OCI-LY3 (cell line): Measurements from ENCODE around the gene GALNT18.

Source experiments
- H2AFZ ChIP-seq: fragments of 200-600, 300-600 bp; shearing (Covaris generic); 2 replicates; pipeline ENCODE4 v1.6.0; 2014; ENCODE audit warnings: antibody characterized with exemption, low read depth, low read length
- H3K27ac ChIP-seq: fragments of 200-600, 300-600 bp; sonication (generic); 2 replicates; pipeline ENCODE4 v1.5.1; 2014; ENCODE audit warnings: mild to moderate bottlenecking, low read length, moderate library complexity, mixed read lengths
- H3K27me3 ChIP-seq: fragments of 200-600, 300-600 bp; sonication (generic); 2 replicates; pipeline ENCODE4 v1.6.1; 2014; ENCODE audit warnings: low read depth, low read length, mixed read lengths
- H3K36me3 ChIP-seq: fragments of 200-600, 300-600 bp; sonication (generic); replicated peaks from 2 replicates; pipeline ENCODE3; 2014; ENCODE audit warnings: low read depth, low read length, mixed read lengths
- H3K4me1 ChIP-seq: fragments of 300-600, 200-600 bp; sonication (generic); 2 replicates; pipeline ENCODE4 v1.6.1; 2014; ENCODE audit warnings: low read length, mixed read lengths
- H3K4me2 ChIP-seq: fragments of 200-600, 300-600 bp; sonication (generic); 2 replicates; pipeline ENCODE4 v1.6.1; 2014; ENCODE audit warnings: low read length, mixed read lengths
- H3K4me3 ChIP-seq: fragments of 300-600, 200-600 bp; sonication (generic); 2 replicates; pipeline ENCODE4 v1.5.1; 2014; ENCODE audit warnings: antibody characterized with exemption, mild to moderate bottlenecking, low read length, moderate library complexity
- H3K79me2 ChIP-seq: fragments of 300-600, 200-600 bp; shearing (Covaris generic); 2 replicates; pipeline ENCODE4 v1.6.1; 2014; ENCODE audit warnings: mild to moderate bottlenecking, low read length, mixed read lengths
- H3K9ac ChIP-seq: fragments of 300-600, 200-600 bp; shearing (Covaris generic); 2 replicates; pipeline ENCODE4 v1.6.0; 2014; ENCODE audit warnings: mild to moderate bottlenecking, low read length, moderate library complexity
- H3K9me3 ChIP-seq: fragments of 200-600, 300-600 bp; shearing (Covaris generic); 2 replicates; pipeline ENCODE4 v1.6.1; 2014; ENCODE audit warnings: low read length, mixed read lengths; ENCODE audit not compliant: insufficient read depth
- H4K20me1 ChIP-seq: fragments of 200-600, 300-600 bp; sonication (generic); 2 replicates; pipeline ENCODE4 v1.6.1; 2016; ENCODE audit warnings: low read length, mixed read lengths; ENCODE audit not compliant: insufficient read depth
- CTCF ChIP-seq: fragments of 200-600, 300-600 bp; sonication (generic); IDR thresholded peaks from 2 replicates; pipeline ENCODE4 v1.5.1; 2014; ENCODE audit warnings: antibody characterized with exemption, low read length, low read depth
- EZH2phosphoT487 ChIP-seq: fragments of 200-600 bp; shearing (Covaris generic); IDR thresholded peaks from 2 replicates; pipeline ENCODE4 v1.6.1; 2018; ENCODE audit warnings: antibody characterized with exemption, mixed run types, low read depth

The GALNT18 gene

GRCh38 chr11:11332141-11332710 is 289.6 kb downstream of the GALNT18 start:
- H2AFZ ChIP-seq = no peak overlapping the region
- no peak overlapping the region for H3K4me2 ChIP-seq
- TF ChIP-seq EZH2phosphoT487 (no peak), CTCF (no peak)
- no peaks in the 10 kb centered on the region for H3K36me3 ChIP-seq
- no peaks in the 10 kb centered on the region for H3K4me1 ChIP-seq
- no peaks in the 10 kb centered on the region for H3K9me3 ChIP-seq
- no peaks in the 10 kb centered on the region for H4K20me1 ChIP-seq
- no peak overlapping the region for H3K27ac ChIP-seq
- H3K79me2 ChIP-seq = no peaks in the 10 kb centered on the region
- no peak overlapping the region for H3K9ac ChIP-seq
- no peaks in the 10 kb centered on the region; the same call in 1 of the 2 replicates for H3K27me3 ChIP-seq
- no peak overlapping the region for H3K4me3 ChIP-seq

GRCh38 chr11:11329062-11329806 is 292.6 kb downstream of the GALNT18 start:
- TF ChIP-seq CTCF = no peak
- no peak for TF ChIP-seq EZH2phosphoT487

GRCh38 chr11:11324090-11324489 is 297.7 kb downstream of the GALNT18 start:
- Histone ChIP-seq H3K4me3 (no peak overlapping the region), H2AFZ (no peak overlapping the region), H3K27me3 (peaks cover 11% of the 10 kb centered on the region; the same call in 1 of the 2 replicates), H3K9me3 (no peaks in the 10 kb centered on the region), H3K27ac (no peak overlapping the region), H3K4me2 (no peak overlapping the region), H3K79me2 (no peaks in the 10 kb centered on the region), H4K20me1 (no peaks in the 10 kb centered on the region), H3K4me1 (peaks cover 3% of the 10 kb centered on the region), H3K9ac (no peak overlapping the region), H3K36me3 (no peaks in the 10 kb centered on the region)
- TF ChIP-seq CTCF (no peak), EZH2phosphoT487 (no peak)

More at GRCh38 chr11:11329062-11329806, 292.6 kb downstream of the GALNT18 start:
- Histone ChIP-seq H3K36me3 (no peaks in the 10 kb centered on the region), H3K9me3 (no peaks in the 10 kb centered on the region), H2AFZ (no peak overlapping the region), H3K4me2 (no peak overlapping the region), H3K4me3 (no peak overlapping the region), H3K79me2 (no peaks in the 10 kb centered on the region), H3K27ac (no peak overlapping the region), H3K9ac (no peak overlapping the region), H4K20me1 (no peaks in the 10 kb centered on the region), H3K27me3 (no peaks in the 10 kb centered on the region), H3K4me1 (no peaks in the 10 kb centered on the region)

- Histone ChIP-seq H3K4me1 (peaks cover 9% of the 10 kb centered on the region), H3K79me2 (no peaks in the 10 kb centered on the region), H2AFZ (no peak overlapping the region), H3K4me2 (no peak overlapping the region), H4K20me1 (no peaks in the 10 kb centered on the region), H3K9me3 (no peaks in the 10 kb centered on the region), H3K27ac (no peak overlapping the region), H3K36me3 (no peaks in the 10 kb centered on the region), H3K27me3 (peaks cover 11% of the 10 kb centered on the region; the same call in 1 of the 2 replicates), H3K9ac (no peak overlapping the region), H3K4me3 (no peak overlapping the region)
- TF ChIP-seq EZH2phosphoT487 = no peak
- TF ChIP-seq CTCF = no peak
Observed at GRCh38 chr11:11322101-11322500, 299.7 kb downstream of the GALNT18 start.
